PFSK-1 (cell line): Measurements from ENCODE around the gene PELI2.

Experiments
- FOXP2 ChIP-seq: optimal IDR thresholded peaks from 2 replicates; pipeline ENCODE3; 2011; ENCODE audit warnings: borderline replicate concordance, control low read depth, inconsistent platforms; ENCODE audit not compliant: insufficient read depth; ENCODE audit errors: extremely low read length, extremely low read depth
- POLR2AphosphoS5 ChIP-seq: IDR thresholded peaks from 2 replicates; pipeline ENCODE4 v1.6.1; 2012; ENCODE audit warnings: low read depth, mild to moderate bottlenecking, control low read depth, low read length, moderate library complexity
- SIN3A ChIP-seq: IDR thresholded peaks from 2 replicates; pipeline ENCODE4 v1.6.1; 2012; ENCODE audit warnings: mild to moderate bottlenecking, low read length, moderate library complexity, borderline replicate concordance; ENCODE audit not compliant: insufficient read depth
- TAF1 ChIP-seq: IDR thresholded peaks from 2 replicates; pipeline ENCODE4 v1.6.1; 2012; ENCODE audit warnings: low read length, control low read depth, borderline replicate concordance; ENCODE audit not compliant: insufficient read depth
- TF ChIP-seq, protein P1 (sequence below), 2 experiments: IDR thresholded peaks; 2 replicates each; pipeline versions ENCODE4 v1.6.1 to v1.8.0; 2011 to 2012; ENCODE audit warnings: low read depth in 2 of 2, low read length in 2 of 2, control low read depth in 1 of 2, inconsistent platforms in 1 of 2, mild to moderate bottlenecking in 1 of 2, moderate library complexity in 1 of 2; ENCODE audit not compliant: insufficient read depth in 1 of 2

The PELI2 gene

DNA sequence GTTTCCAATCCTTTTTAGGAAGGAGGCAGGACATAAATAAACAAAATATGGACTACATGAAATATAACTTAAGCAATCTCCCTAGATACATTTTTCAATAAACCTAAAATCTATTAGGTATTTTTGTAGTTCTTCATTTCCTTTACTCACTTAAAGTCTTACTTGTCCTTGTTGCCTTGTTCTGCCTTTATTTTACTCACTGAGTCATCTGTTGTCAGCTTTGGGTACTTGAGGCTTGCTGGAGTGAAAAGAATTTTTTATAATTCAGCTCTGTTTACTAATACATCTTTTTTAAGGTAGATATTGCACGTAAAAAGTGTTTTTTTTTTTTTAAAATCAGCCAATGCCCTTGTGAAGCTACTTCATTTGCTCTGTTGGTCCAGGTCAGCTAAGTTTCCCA is 216.2 kb downstream of the PELI2 start:
- no peak for TF ChIP-seq SIN3A

DNA sequence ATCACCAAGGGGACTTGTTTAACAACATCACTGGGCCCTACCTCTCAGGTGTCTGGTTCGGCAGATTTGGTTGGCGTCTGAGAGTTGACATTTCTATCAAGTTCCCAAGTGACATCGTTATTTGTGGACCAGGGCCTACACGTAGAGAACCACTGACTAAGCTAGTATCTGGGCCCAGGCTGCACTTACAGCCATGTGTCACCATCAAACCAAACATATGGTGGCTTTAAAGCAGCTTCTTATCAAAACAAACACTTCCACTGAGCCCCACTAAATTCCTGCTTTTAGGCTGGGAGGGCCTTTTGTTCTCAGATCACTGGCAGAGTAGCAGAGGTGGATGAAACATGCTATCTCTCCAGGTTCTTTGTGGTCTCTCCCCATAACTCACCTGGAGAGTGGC is 220.5 kb downstream of the PELI2 start:
- no peak for TF ChIP-seq FOXP2
- no peak for TF ChIP-seq POLR2AphosphoS5
- no peak for TF ChIP-seq TAF1
- TF ChIP-seq, protein P1, sequence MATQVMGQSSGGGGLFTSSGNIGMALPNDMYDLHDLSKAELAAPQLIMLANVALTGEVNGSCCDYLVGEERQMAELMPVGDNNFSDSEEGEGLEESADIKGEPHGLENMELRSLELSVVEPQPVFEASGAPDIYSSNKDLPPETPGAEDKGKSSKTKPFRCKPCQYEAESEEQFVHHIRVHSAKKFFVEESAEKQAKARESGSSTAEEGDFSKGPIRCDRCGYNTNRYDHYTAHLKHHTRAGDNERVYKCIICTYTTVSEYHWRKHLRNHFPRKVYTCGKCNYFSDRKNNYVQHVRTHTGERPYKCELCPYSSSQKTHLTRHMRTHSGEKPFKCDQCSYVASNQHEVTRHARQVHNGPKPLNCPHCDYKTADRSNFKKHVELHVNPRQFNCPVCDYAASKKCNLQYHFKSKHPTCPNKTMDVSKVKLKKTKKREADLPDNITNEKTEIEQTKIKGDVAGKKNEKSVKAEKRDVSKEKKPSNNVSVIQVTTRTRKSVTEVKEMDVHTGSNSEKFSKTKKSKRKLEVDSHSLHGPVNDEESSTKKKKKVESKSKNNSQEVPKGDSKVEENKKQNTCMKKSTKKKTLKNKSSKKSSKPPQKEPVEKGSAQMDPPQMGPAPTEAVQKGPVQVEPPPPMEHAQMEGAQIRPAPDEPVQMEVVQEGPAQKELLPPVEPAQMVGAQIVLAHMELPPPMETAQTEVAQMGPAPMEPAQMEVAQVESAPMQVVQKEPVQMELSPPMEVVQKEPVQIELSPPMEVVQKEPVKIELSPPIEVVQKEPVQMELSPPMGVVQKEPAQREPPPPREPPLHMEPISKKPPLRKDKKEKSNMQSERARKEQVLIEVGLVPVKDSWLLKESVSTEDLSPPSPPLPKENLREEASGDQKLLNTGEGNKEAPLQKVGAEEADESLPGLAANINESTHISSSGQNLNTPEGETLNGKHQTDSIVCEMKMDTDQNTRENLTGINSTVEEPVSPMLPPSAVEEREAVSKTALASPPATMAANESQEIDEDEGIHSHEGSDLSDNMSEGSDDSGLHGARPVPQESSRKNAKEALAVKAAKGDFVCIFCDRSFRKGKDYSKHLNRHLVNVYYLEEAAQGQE (IDR thresholded peaks at IDR 0.05; ENCODE audit: insufficient read depth in 1 of 2, low read depth in 2 of 2, low read length in 2 of 2), result no peak
- TF ChIP-seq SIN3A, result no peak

DNA sequence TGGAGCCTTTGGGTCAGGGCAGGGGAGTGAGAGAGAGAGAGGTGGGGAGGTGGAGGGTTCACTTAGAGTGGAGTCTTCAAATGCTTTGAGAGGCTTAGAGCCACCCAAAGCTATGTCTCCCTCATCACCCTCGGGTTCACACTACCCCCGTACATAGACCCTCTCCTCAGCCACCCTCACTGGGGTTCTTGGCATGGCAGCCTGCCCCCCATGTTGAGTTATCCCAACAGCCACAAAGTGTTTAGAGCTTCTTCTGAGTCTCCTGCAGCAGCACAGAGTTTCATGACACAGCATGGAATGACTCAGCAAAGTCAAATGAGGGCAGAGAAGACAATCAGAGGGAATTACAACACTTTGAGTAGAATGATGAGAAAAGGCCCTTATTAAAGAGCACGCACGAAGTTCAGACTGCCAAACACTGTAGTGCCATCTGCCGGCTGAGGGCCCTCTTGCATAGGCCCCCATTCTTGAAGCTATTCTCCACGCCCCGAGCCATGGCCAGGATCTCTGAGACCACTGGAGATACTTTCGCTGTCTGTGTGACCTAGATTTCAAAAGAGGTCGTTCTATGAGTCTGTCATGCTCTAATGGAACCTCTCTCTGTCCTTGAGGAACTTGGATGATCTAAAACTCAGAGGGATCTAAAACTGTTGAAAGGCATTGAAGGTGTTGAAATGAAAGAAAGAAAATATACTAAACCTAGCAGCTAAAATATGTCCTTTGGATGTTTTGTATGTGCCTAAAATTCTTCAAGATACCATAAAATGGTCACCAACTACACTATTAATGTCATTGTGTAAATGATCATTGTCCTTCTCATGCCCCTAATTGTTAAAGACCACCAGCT is 221.9 kb downstream of the PELI2 start:
- TF ChIP-seq, protein P1 (IDR thresholded peaks at IDR 0.05; ENCODE audit: insufficient read depth in 1 of 2, low read depth in 2 of 2, low read length in 2 of 2), result no peak
- TF ChIP-seq TAF1, result no peak

DNA sequence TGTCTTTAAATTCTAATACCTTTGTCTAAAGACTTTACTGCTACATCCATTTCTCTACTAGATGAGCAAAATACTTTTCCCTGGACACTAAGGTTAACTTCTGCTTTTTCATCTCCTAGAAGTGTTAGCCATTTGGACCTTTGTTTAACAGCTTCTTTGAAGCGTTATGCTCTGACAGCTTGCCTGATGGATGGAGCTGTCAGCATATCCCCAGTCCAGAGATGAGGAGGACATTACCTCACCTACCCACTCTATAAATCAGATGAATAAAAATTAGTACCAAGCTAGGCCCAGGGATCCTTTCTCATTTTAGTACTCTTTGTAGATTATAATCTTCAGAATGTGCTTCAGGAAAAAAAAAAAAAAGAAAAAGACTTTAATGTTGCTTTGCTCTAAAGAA is 222.7 kb downstream of the PELI2 start:
- TF ChIP-seq SIN3A, result no peak
- TF ChIP-seq POLR2AphosphoS5, result no peak
- TF ChIP-seq FOXP2, result no peak
- TF ChIP-seq, protein P1 (IDR thresholded peaks at IDR 0.05; ENCODE audit: insufficient read depth in 1 of 2, low read depth in 2 of 2, low read length in 2 of 2), result no peak
- no peak for TF ChIP-seq TAF1

DNA sequence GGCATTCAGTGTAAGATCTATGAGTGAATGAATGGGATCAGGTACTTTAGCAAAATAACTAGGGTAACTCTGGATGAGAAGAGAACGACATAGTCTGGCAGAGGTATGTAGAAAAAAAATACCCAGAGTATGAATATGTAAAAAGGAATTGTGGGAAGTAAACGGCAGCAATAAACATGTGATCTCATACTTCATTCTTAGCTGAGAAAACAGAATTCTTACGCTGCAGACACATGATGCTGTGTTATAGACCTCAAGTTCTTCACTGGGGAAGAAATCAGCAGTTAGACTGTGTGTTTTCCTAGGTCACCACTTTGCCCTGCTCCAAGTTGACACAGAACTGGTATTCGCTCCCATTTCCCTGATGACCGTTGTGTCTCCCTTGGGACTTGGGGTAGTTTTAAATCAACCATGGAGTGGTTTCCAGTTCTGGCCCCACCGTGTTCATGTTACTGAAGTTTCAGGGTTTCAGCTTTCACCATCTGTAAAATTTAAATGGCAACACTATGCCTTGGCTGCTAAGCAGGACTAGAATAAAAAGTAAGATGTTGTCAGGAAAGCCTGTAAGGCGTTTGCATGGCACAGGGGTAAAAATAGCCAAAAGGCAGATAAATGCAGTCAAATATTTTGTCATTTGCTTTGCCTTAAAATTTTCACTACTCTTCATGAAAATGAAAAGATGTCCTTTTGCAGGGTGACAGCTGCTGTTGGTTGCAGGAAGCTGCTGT is 223.7 kb downstream of the PELI2 start:
- TF ChIP-seq, protein P1 (IDR thresholded peaks at IDR 0.05; ENCODE audit: insufficient read depth in 1 of 2, low read depth in 2 of 2, low read length in 2 of 2), result no peak
- TF ChIP-seq TAF1 (no peak), POLR2AphosphoS5 (no peak), FOXP2 (no peak), SIN3A (no peak)
